Trophoblast cell (in vitro differentiated cells and primary cell): ENCODE measurements around the gene ROBO1.

Experiments used
- DNase-seq, 2 donors: peaks; one replicate each; pipeline ENCODE4 v3.0.0-alpha.2; 2016
- H2AFZ ChIP-seq: 2 replicates; pipeline ENCODE4 v1.6.1; 2013; ENCODE audit warnings: low read length, moderate library complexity, mild to moderate bottlenecking; ENCODE audit not compliant: insufficient read depth, poor library complexity
- H2AK5ac ChIP-seq: 2 replicates; pipeline ENCODE4 v1.6.1; 2013; ENCODE audit warnings: mild to moderate bottlenecking, low read length
- H2BK120ac ChIP-seq: 2 replicates; pipeline ENCODE4 v1.6.1; 2013; ENCODE audit warnings: low read length, mild to moderate bottlenecking, moderate library complexity; ENCODE audit not compliant: insufficient read depth, poor library complexity
- H2BK12ac ChIP-seq: 2 replicates; pipeline ENCODE4 v1.6.1; 2013; ENCODE audit warnings: mild to moderate bottlenecking, low read length, moderate library complexity
- H2BK5ac ChIP-seq: 2 replicates; pipeline ENCODE4 v1.6.1; 2013; ENCODE audit warnings: low read length, low read depth, moderate library complexity, mild to moderate bottlenecking; ENCODE audit not compliant: poor library complexity
- H3K14ac ChIP-seq: 2 replicates; pipeline ENCODE4 v1.6.1; 2013; ENCODE audit warnings: mild to moderate bottlenecking, low read length
- H3K18ac ChIP-seq: 2 replicates; pipeline ENCODE4 v1.6.1; 2013; ENCODE audit warnings: mild to moderate bottlenecking, low read length
- H3K23ac ChIP-seq: 2 replicates; pipeline ENCODE4 v1.6.1; 2013; ENCODE audit warnings: low read length
- H3K27ac ChIP-seq: 2 replicates; pipeline ENCODE4 v1.5.1; 2013; ENCODE audit warnings: low read depth, mild to moderate bottlenecking, inconsistent platforms, low read length, moderate library complexity
- H3K27me3 ChIP-seq: 2 replicates; pipeline ENCODE4 v1.6.1; 2013; ENCODE audit warnings: inconsistent platforms, mild to moderate bottlenecking, low read length, moderate library complexity; ENCODE audit not compliant: insufficient read depth
- H3K36me3 ChIP-seq, 2 experiments: 1 replicate in 1 of 2; 2 replicates in 1 of 2; pipeline ENCODE4 v1.6.1; 2013; ENCODE audit warnings: low read length in 2 of 2, mild to moderate bottlenecking in 2 of 2, moderate library complexity in 1 of 2; ENCODE audit not compliant: insufficient read depth in 2 of 2, control insufficient read depth in 1 of 2
- H3K4ac ChIP-seq: 2 replicates; pipeline ENCODE4 v1.6.1; 2013; ENCODE audit warnings: low read depth, mild to moderate bottlenecking, low read length, moderate library complexity
- H3K4me1 ChIP-seq, 2 experiments: 1 replicate in 1 of 2; 2 replicates in 1 of 2; pipeline ENCODE4 v1.6.1; 2013; ENCODE audit warnings: low read length in 2 of 2, mild to moderate bottlenecking in 2 of 2, moderate library complexity in 1 of 2; ENCODE audit not compliant: insufficient read depth in 2 of 2, control insufficient read depth in 1 of 2
- H3K4me2 ChIP-seq: 2 replicates; pipeline ENCODE4 v1.6.1; 2013; ENCODE audit warnings: inconsistent platforms, mild to moderate bottlenecking, low read length, moderate library complexity
- H3K4me3 ChIP-seq: 2 replicates; pipeline ENCODE4 v1.5.1; 2013; ENCODE audit warnings: mild to moderate bottlenecking, low read depth, low read length, inconsistent platforms
- H3K79me1 ChIP-seq: one replicate; pipeline ENCODE4 v1.6.1; 2013; ENCODE audit warnings: low read length
- H3K79me2 ChIP-seq: 2 replicates; pipeline ENCODE4 v1.6.1; 2013; ENCODE audit warnings: low read length, mild to moderate bottlenecking; ENCODE audit not compliant: control insufficient read depth, insufficient read depth, poor library complexity
- H3K9ac ChIP-seq: 2 replicates; pipeline ENCODE4 v1.6.1; 2013; ENCODE audit warnings: mild to moderate bottlenecking, low read length
- H3K9me3 ChIP-seq: 2 replicates; pipeline ENCODE4 v1.6.1; 2013; ENCODE audit warnings: low read depth, mild to moderate bottlenecking, control low read depth, inconsistent platforms, low read length; ENCODE audit not compliant: insufficient read depth
- H4K12ac ChIP-seq: 2 replicates; pipeline ENCODE4 v1.6.1; 2013; ENCODE audit warnings: low read depth, mild to moderate bottlenecking, low read length, moderate library complexity
- H4K8ac ChIP-seq: 2 replicates; pipeline ENCODE4 v1.6.1; 2013; ENCODE audit warnings: low read depth, mild to moderate bottlenecking, low read length, moderate library complexity
- H4K91ac ChIP-seq: one replicate; pipeline ENCODE4 v1.6.1; 2013; ENCODE audit warnings: low read depth, mild to moderate bottlenecking, low read length, moderate library complexity
- WGBS: extraction: QIAGEN DNeasy Blood & Tissue Kit; methylation state at CpG from one replicate; pipeline ENCODE4 v1.1.7; 2013; ENCODE audit warnings: missing lambda C conversion rate; ENCODE audit not compliant: insufficient read length, insufficient coverage; ENCODE audit errors: extremely low coverage; 5-methylcytosine and 5-hydroxymethylcytosine counted together

The ROBO1 gene

GRCh38 chr3:78991656-78992055 is 776.1 kb downstream of the ROBO1 start:
- Histone ChIP-seq H2AK5ac (no peak overlapping the region), H3K9me3 (no peaks in the 10 kb centered on the region), H2AFZ (no peak overlapping the region), H2BK12ac (no peak overlapping the region), H3K36me3 (no peaks in the 10 kb centered on the region), H2BK5ac (no peak overlapping the region), H3K27ac (no peak overlapping the region), H3K4me1 (peaks cover 0 to 5% of the 10 kb centered on the region in 2 experiments), H3K9ac (no peak overlapping the region), H2BK120ac (no peak overlapping the region), H4K12ac (no peak overlapping the region), H3K4me2 (no peak overlapping the region), H3K27me3 (no peaks in the 10 kb centered on the region), H3K4ac (no peak overlapping the region), H3K14ac (no peak overlapping the region), H4K91ac (no peak overlapping the region), H3K79me1 (no peaks in the 10 kb centered on the region), H3K18ac (no peak overlapping the region), H3K23ac (no peak overlapping the region), H3K79me2 (no peaks in the 10 kb centered on the region), H4K8ac (no peak overlapping the region), H3K4me3 (no peak overlapping the region)
- DNase-seq: no peak
- no CpG with 5 or more reads among the region's 2 CpGs for WGBS

GRCh38 chr3:78990156-78990555 is 777.6 kb downstream of the ROBO1 start:
- no peak overlapping the region for H2AK5ac ChIP-seq
- H3K18ac ChIP-seq: no peak overlapping the region
- no peak overlapping the region for H3K4me3 ChIP-seq
- H3K9me3 ChIP-seq: no peaks in the 10 kb centered on the region
- H3K27me3 ChIP-seq: no peaks in the 10 kb centered on the region
- no peak overlapping the region for H2BK5ac ChIP-seq
- no peak overlapping the region for H3K27ac ChIP-seq
- no peaks in the 10 kb centered on the region for H3K36me3 ChIP-seq
- peaks cover 0 to 4% of the 10 kb centered on the region in 2 experiments for H3K4me1 ChIP-seq
- no peak overlapping the region for H4K12ac ChIP-seq
- no peak for DNase-seq
- H3K79me2 ChIP-seq: no peaks in the 10 kb centered on the region
- no peak overlapping the region for H3K4ac ChIP-seq
- H2AFZ ChIP-seq: no peak overlapping the region
- H3K23ac ChIP-seq: no peak overlapping the region
- no peak overlapping the region for H2BK120ac ChIP-seq
- H3K9ac ChIP-seq: no peak overlapping the region
- H4K91ac ChIP-seq: no peak overlapping the region
- WGBS: no CpG with 5 or more reads among the region's 4 CpGs
- H3K4me2 ChIP-seq: no peak overlapping the region
- H3K14ac ChIP-seq: no peak overlapping the region
- H2BK12ac ChIP-seq: no peak overlapping the region
- H4K8ac ChIP-seq: no peak overlapping the region
- H3K79me1 ChIP-seq: no peaks in the 10 kb centered on the region

GRCh38 chr3:78988324-78988723 is 779.5 kb downstream of the ROBO1 start:
- Histone ChIP-seq H3K4me1 (peaks cover 0 to 2% of the 10 kb centered on the region in 2 experiments), H4K8ac (no peak overlapping the region), H3K27me3 (no peaks in the 10 kb centered on the region), H3K4me2 (no peak overlapping the region), H2AK5ac (no peak overlapping the region), H3K14ac (no peak overlapping the region), H3K27ac (no peak overlapping the region), H3K4me3 (no peak overlapping the region), H3K9ac (no peak overlapping the region), H3K18ac (no peak overlapping the region), H3K9me3 (no peaks in the 10 kb centered on the region), H2BK120ac (no peak overlapping the region), H2BK5ac (no peak overlapping the region), H3K36me3 (no peaks in the 10 kb centered on the region), H3K4ac (no peak overlapping the region), H2BK12ac (no peak overlapping the region), H3K23ac (no peak overlapping the region), H4K12ac (no peak overlapping the region), H3K79me1 (no peaks in the 10 kb centered on the region), H4K91ac (no peak overlapping the region), H3K79me2 (no peaks in the 10 kb centered on the region), H2AFZ (no peak overlapping the region)
- peak in 1 of 2 donors; percentile 27 for DNase-seq

- no peak for DNase-seq
- H3K36me3 ChIP-seq: no peaks in the 10 kb centered on the region
- no peak overlapping the region for H3K9ac ChIP-seq
- H3K4me1 ChIP-seq: no peaks in the 10 kb centered on the region
- no peak overlapping the region for H4K12ac ChIP-seq
- H2BK120ac ChIP-seq: no peak overlapping the region
- H3K9me3 ChIP-seq: no peaks in the 10 kb centered on the region
- no peak overlapping the region for H3K18ac ChIP-seq
- no peak overlapping the region for H3K4ac ChIP-seq
- no peak overlapping the region for H2BK5ac ChIP-seq
- H3K4me3 ChIP-seq: no peak overlapping the region
- no peak overlapping the region for H3K14ac ChIP-seq
- H3K27ac ChIP-seq: no peak overlapping the region
- no peaks in the 10 kb centered on the region for H3K79me2 ChIP-seq
- H3K79me1 ChIP-seq: no peaks in the 10 kb centered on the region
- no peak overlapping the region for H3K23ac ChIP-seq
- WGBS: no CpG with 5 or more reads among the region's 5 CpGs
- H4K91ac ChIP-seq: no peak overlapping the region
- H2AK5ac ChIP-seq: no peak overlapping the region
- H2BK12ac ChIP-seq: no peak overlapping the region
- no peaks in the 10 kb centered on the region for H3K27me3 ChIP-seq
- no peak overlapping the region for H2AFZ ChIP-seq
- H3K4me2 ChIP-seq: no peak overlapping the region
- H4K8ac ChIP-seq: no peak overlapping the region
Measured at GRCh38 chr3:78986416-78987101, 781.2 kb downstream of the ROBO1 start.
